Aorta (tissue), 5 donors: ENCODE measurements around the gene LRFN4. TPM values are rescaled to one million over a fixed set of nuclear protein-coding genes. Genes with fewer than 3 reads are reported as not detected.
"Not testable (repeated sequence)": the region's sequence is repeated elsewhere in the genome, so short reads cannot be mapped to it uniquely, and the experiment has no call there.

Source experiments
- ATAC-seq: fragments of 200-7000 bp; cut with Tn5 transposase; one replicate; pipeline ENCODE4 v1.9.1; 2022; ENCODE audit warnings: moderate library complexity; ENCODE audit not compliant: low FRiP score
- DNase-seq, 2 donors: peaks; one replicate each; pipeline ENCODE4 v3.0.0-alpha.2; 2020
- H3K27ac ChIP-seq, 2 donors: one replicate each; pipeline ENCODE4 v1.5.1; 2013; ENCODE audit warnings: low read length in 2 of 2, mild to moderate bottlenecking in 2 of 2, moderate library complexity in 2 of 2, control low read depth in 1 of 2, inconsistent platforms in 1 of 2, low read depth in 1 of 2
- H3K27me3 ChIP-seq, 2 donors: one replicate each; pipeline ENCODE4 v1.6.1; 2013; ENCODE audit warnings: control low read depth in 1 of 2, low read length in 1 of 2, mild to moderate bottlenecking in 1 of 2, moderate library complexity in 1 of 2; ENCODE audit not compliant: insufficient read depth in 2 of 2, control insufficient read depth in 1 of 2
- H3K36me3 ChIP-seq, 2 donors: one replicate each; pipeline ENCODE4 v1.6.1; 2013; ENCODE audit warnings: control low read depth in 1 of 2, low read length in 1 of 2, mild to moderate bottlenecking in 1 of 2; ENCODE audit not compliant: insufficient read depth in 2 of 2, control insufficient read depth in 1 of 2
- H3K4me1 ChIP-seq, 2 donors: one replicate each; pipeline ENCODE4 v1.6.1; 2013; ENCODE audit warnings: low read length in 2 of 2, control low read depth in 1 of 2, mild to moderate bottlenecking in 1 of 2, moderate library complexity in 1 of 2; ENCODE audit not compliant: insufficient read depth in 2 of 2, control insufficient read depth in 1 of 2
- H3K4me3 ChIP-seq, 2 donors: one replicate each; pipeline ENCODE4 v1.5.1; 2013; ENCODE audit warnings: low read length in 2 of 2, control low read depth in 1 of 2, mild to moderate bottlenecking in 1 of 2
- H3K9me3 ChIP-seq: one replicate; pipeline ENCODE4 v1.6.1; 2013; ENCODE audit warnings: mild to moderate bottlenecking, low read length; ENCODE audit not compliant: control insufficient read depth
- WGBS, 2 donors: extraction: QIAGEN DNeasy Blood & Tissue Kit; methylation state at CpG; one replicate each; pipeline ENCODE4 v1.1.7; 2013; 5-methylcytosine and 5-hydroxymethylcytosine counted together
- intact Hi-C, 2 donors: fragments of 100-400 bp; cut with DNase I; formaldehyde crosslinking; loops; one replicate each; pipeline versions ENCODE4 v1.14.2 to v1.15.0; 2022
- polyA plus RNA-seq, 2 donors: library from polyadenylated mRNA; stranded (reverse); fragments of 200-250 nt; gene quantifications; one replicate each; pipeline ENCODE4 v1.2.3, GENCODE V29; 2013
- total RNA-seq, 2 donors: library from RNA; stranded (reverse); fragmentation: NEBNext Ultra II Directional; extraction: Animal tissue kit (Norgen Biotek cat#: 25700); gene quantifications; one replicate each; pipeline ENCODE4 v1.2.1, GENCODE V29; 2021
- donor health status: healthy with polysubstance abuse.
- donor health status: Bipolar disorder and iron deficiency.
- donor health status: DM: no; HTN: no; CAD: no.
- donor health status: DM: no; HTN: no; CAD: no.
- donor health status: DM: yes; HTN: yes; CAD: no.

LRFN4 gene
- total and polyA plus RNA-seq, 4 donors = 4.4 to 13.8 (median 9.8) TPM

- DNase-seq (no peak), ATAC-seq (no peak)
- no peaks in the 10 kb centered on the region for H3K9me3 ChIP-seq
- no peaks in the 10 kb centered on the region for H3K4me1 ChIP-seq
- no peak overlapping the region for H3K4me3 ChIP-seq
- H3K36me3 ChIP-seq = peaks cover 0 to 5% of the 10 kb centered on the region in 2 donors
- no peak overlapping the region for H3K27ac ChIP-seq
- 93 to 96% methylated on average over 4 of the region's 4 CpGs for WGBS, 2 donors
- H3K27me3 ChIP-seq = no peaks in the 10 kb centered on the region
- intact Hi-C loops = no loop called here
Measured at GRCh38 chr11:66823700-66824099, 33.2 kb upstream of the LRFN4 start.

- H3K36me3 ChIP-seq, H3K4me3 ChIP-seq, ATAC-seq, intact Hi-C loops, H3K27me3 ChIP-seq, H3K4me1 ChIP-seq, H3K27ac ChIP-seq, DNase-seq, H3K9me3 ChIP-seq: not testable (repeated sequence)
- 98 to 100% methylated on average over 3 of the region's 4 CpGs for WGBS, 2 donors
Measured at GRCh38 chr11:66824573-66824972, 32.3 kb upstream of the LRFN4 start.

- H3K27me3 ChIP-seq = no peaks in the 10 kb centered on the region
- intact Hi-C loops = loop anchor here (1.0 to 10.0 kb wide), 4 partner anchors 140 to 270 kb away; partner anchors contain the start of gene CTSF (in 1 of the 2)
- no peak overlapping the region for H3K27ac ChIP-seq
- ATAC-seq (no peak), DNase-seq (no peak)
- WGBS, 2 donors = 49 to 61% methylated on average over 4 of the region's 4 CpGs
- no peaks in the 10 kb centered on the region for H3K36me3 ChIP-seq
- H3K9me3 ChIP-seq = no peaks in the 10 kb centered on the region
- H3K4me1 ChIP-seq = no peaks in the 10 kb centered on the region
- H3K4me3 ChIP-seq = no peak overlapping the region
Measured at GRCh38 chr11:66834539-66834845, 22.4 kb upstream of the LRFN4 start.

- H3K9me3 ChIP-seq = no peaks in the 10 kb centered on the region
- WGBS, 2 donors = 74 to 78% methylated on average over 5 of the region's 5 CpGs
- intact Hi-C loops = loop anchor here (1.0 to 10.0 kb wide), 4 partner anchors 140 to 270 kb away; partner anchors contain the start of gene CTSF (in 1 of the 2)
- no peak overlapping the region for H3K4me3 ChIP-seq
- no peak for DNase-seq
- H3K4me1 ChIP-seq = no peaks in the 10 kb centered on the region
- no peak for ATAC-seq
- no peaks in the 10 kb centered on the region for H3K36me3 ChIP-seq
- no peaks in the 10 kb centered on the region for H3K27me3 ChIP-seq
- no peak overlapping the region for H3K27ac ChIP-seq
Measured at GRCh38 chr11:66834943-66835342, 21.9 kb upstream of the LRFN4 start.

- Histone ChIP-seq H3K27ac (no peak overlapping the region), H3K4me1 (no peaks in the 10 kb centered on the region), H3K9me3 (no peaks in the 10 kb centered on the region), H3K4me3 (no peak overlapping the region), H3K27me3 (no peaks in the 10 kb centered on the region), H3K36me3 (no peaks in the 10 kb centered on the region)
- intact Hi-C loops = loop anchor here (2.0 to 10.0 kb wide), 3 partner anchors 141 to 271 kb away; partner anchors contain the start of gene CTSF (in 1 of the 2)
- WGBS, 2 donors = 82 to 84% methylated on average over 12 of the region's 12 CpGs
- ATAC-seq (no peak), DNase-seq (no peak)
Measured at GRCh38 chr11:66835768-66836405, 21.0 kb upstream of the LRFN4 start.

GRCh38 chr11:66840317-66841091 lies 16.4 kb upstream of the LRFN4 start:
- no peaks in the 10 kb centered on the region for H3K4me1 ChIP-seq
- no peaks in the 10 kb centered on the region for H3K27me3 ChIP-seq
- H3K27ac ChIP-seq = no peak overlapping the region
- ATAC-seq (no peak), DNase-seq (no peak)
- 79 to 82% methylated on average over 4 of the region's 4 CpGs for WGBS, 2 donors
- no peaks in the 10 kb centered on the region for H3K9me3 ChIP-seq
- H3K4me3 ChIP-seq = no peak overlapping the region
- intact Hi-C loops = loop anchor here in 1 of 2 donors (5.0 kb wide), 1 partner anchor 132 kb away; no protein-coding TSS in a partner anchor
- H3K36me3 ChIP-seq = no peaks in the 10 kb centered on the region

- ATAC-seq = no peak
- H3K27ac ChIP-seq = no peak overlapping the region
- no peaks in the 10 kb centered on the region for H3K27me3 ChIP-seq
- no peaks in the 10 kb centered on the region for H3K36me3 ChIP-seq
- H3K4me1 ChIP-seq = no peaks in the 10 kb centered on the region
- intact Hi-C loops = loop anchor here in 1 of 2 donors (5.0 kb wide), 1 partner anchor 130 kb away; no protein-coding TSS in a partner anchor
- no peaks in the 10 kb centered on the region for H3K9me3 ChIP-seq
- 86% methylated on average over 7 of the region's 7 CpGs for WGBS, 2 donors
- H3K4me3 ChIP-seq = peak overlapping the region in 1 of 2 donors; percentile 92
- no peak for DNase-seq
Measured at GRCh38 chr11:66841861-66842260, 15.0 kb upstream of the LRFN4 start.

- Histone ChIP-seq H3K27ac (peak overlapping the region; percentile 84 to 92), H3K9me3 (no peaks in the 10 kb centered on the region), H3K27me3 (no peaks in the 10 kb centered on the region), H3K36me3 (no peaks in the 10 kb centered on the region), H3K4me3 (peak overlapping the region; percentile 87 to 92), H3K4me1 (no peaks in the 10 kb centered on the region)
- DNase-seq = no peak
- WGBS, 2 donors = 4 to 5% methylated on average over 11 of the region's 11 CpGs
- intact Hi-C loops = loop anchor here in 1 of 2 donors (5.0 kb wide), 1 partner anchor 130 kb away; no protein-coding TSS in a partner anchor
- ATAC-seq = no peak
Measured at GRCh38 chr11:66842501-66842895, 14.4 kb upstream of the LRFN4 start.
